GM12801 (cell line): ENCODE data around the gene LHFPL3.

Source experiments
- CTCF ChIP-seq: IDR thresholded peaks from one replicate; pipeline ENCODE4 v1.5.1; 2011; ENCODE audit warnings: control low read depth; ENCODE audit not compliant: insufficient read length; ENCODE audit errors: extremely low read depth

LHFPL3 gene

GRCh38 chr7:104914421-104914820, 586.0 kb downstream of the LHFPL3 start:
- TF ChIP-seq CTCF, result no peak

- TF ChIP-seq CTCF, result no peak
These were observed 593.2 kb downstream of the LHFPL3 start for GRCh38 chr7:104921596-104921995.

GRCh38 chr7:104922182-104923009, 594.0 kb downstream of the LHFPL3 start:
- no peak for TF ChIP-seq CTCF

GRCh38 chr7:104923010-104923421, 594.6 kb downstream of the LHFPL3 start:
- no peak for TF ChIP-seq CTCF

- TF ChIP-seq CTCF, result no peak
These were observed 598.2 kb downstream of the LHFPL3 start for GRCh38 chr7:104926601-104927041.

- no peak for TF ChIP-seq CTCF
These were observed 598.7 kb downstream of the LHFPL3 start for GRCh38 chr7:104927055-104927454.

- no peak for TF ChIP-seq CTCF
These were observed 600.5 kb downstream of the LHFPL3 start for GRCh38 chr7:104928721-104929400.
